ENCODE measurements around the gene WWTR1.

WWTR1 gene

GRCh38 chr3:149583921-149584635, 73.7 kb downstream of the WWTR1 start:
- in situ Hi-C loops (cut with MboI; ENCODE audit: low sequenced_read_pairs, unreplicated experiment): no loop called here
- no peak for DNase-seq (ENCODE audit: low spot score)
- no peak for TF ChIP-seq CTCF (IDR thresholded peaks at IDR 0.05; ENCODE audit: borderline replicate concordance, control extremely low read depth, extremely low read depth, insufficient read depth, missing control alignments)

- in situ Hi-C loops (cut with MboI; ENCODE audit: low sequenced_read_pairs, unreplicated experiment): no loop called here
- no peak for DNase-seq (ENCODE audit: low spot score)
- TF ChIP-seq CTCF (IDR thresholded peaks at IDR 0.05; ENCODE audit: borderline replicate concordance, control extremely low read depth, extremely low read depth, insufficient read depth, missing control alignments): no peak
Measured at GRCh38 chr3:149582395-149582794, 75.4 kb downstream of the WWTR1 start.

- no peak for TF ChIP-seq CTCF (IDR thresholded peaks at IDR 0.05; ENCODE audit: borderline replicate concordance, control extremely low read depth, extremely low read depth, insufficient read depth, missing control alignments)
- in situ Hi-C loops (cut with MboI; ENCODE audit: low sequenced_read_pairs, unreplicated experiment): no loop called here
- no peak for DNase-seq (ENCODE audit: low spot score)
Measured at GRCh38 chr3:149581681-149582370, 76.0 kb downstream of the WWTR1 start.

GRCh38 chr3:149581248-149581647, 76.6 kb downstream of the WWTR1 start:
- in situ Hi-C loops (cut with MboI; ENCODE audit: low sequenced_read_pairs, unreplicated experiment): no loop called here
- DNase-seq (ENCODE audit: low spot score): no peak
- TF ChIP-seq CTCF (IDR thresholded peaks at IDR 0.05; ENCODE audit: borderline replicate concordance, control extremely low read depth, extremely low read depth, insufficient read depth, missing control alignments): no peak

GRCh38 chr3:149579838-149580542, 77.8 kb downstream of the WWTR1 start:
- no peak for DNase-seq (ENCODE audit: low spot score)
- in situ Hi-C loops (cut with MboI; ENCODE audit: low sequenced_read_pairs, unreplicated experiment): no loop called here
- TF ChIP-seq CTCF (IDR thresholded peaks at IDR 0.05; ENCODE audit: borderline replicate concordance, control extremely low read depth, extremely low read depth, insufficient read depth, missing control alignments): no peak

- in situ Hi-C loops (cut with MboI; ENCODE audit: low sequenced_read_pairs, unreplicated experiment): no loop called here
- TF ChIP-seq CTCF (IDR thresholded peaks at IDR 0.05; ENCODE audit: borderline replicate concordance, control extremely low read depth, extremely low read depth, insufficient read depth, missing control alignments): no peak
- no peak for DNase-seq (ENCODE audit: low spot score)
Measured at GRCh38 chr3:149579161-149579560, 78.7 kb downstream of the WWTR1 start.

Measured in GM13976 (cell line).